ENCODE results near the gene COA5.

Gene COA5

GRCh38 chr2:98582523-98582922 lies 25.8 kb downstream of the COA5 start:
- Histone ChIP-seq H3K4me1 (ENCODE audit: control insufficient read depth, insufficient read depth, low read length) (no peaks in the 10 kb centered on the region), H3K9me3 (ENCODE audit: control insufficient read depth, low read length) (no peaks in the 10 kb centered on the region), H3K36me3 (ENCODE audit: control insufficient read depth, insufficient read depth, low read length, severe bottlenecking) (peaks cover 39% of the 10 kb centered on the region), H3K4me3 (ENCODE audit: low read length) (no peak overlapping the region), H3K9ac (ENCODE audit: low read length) (no peak overlapping the region), H3K27me3 (replicated peaks; ENCODE audit: control insufficient read depth, insufficient read depth, low read length) (no peaks in the 10 kb centered on the region)
- DNase-seq (ENCODE audit: low read depth), result no peak

- no peak for DNase-seq (ENCODE audit: low read depth)
- Histone ChIP-seq H3K36me3 (ENCODE audit: control insufficient read depth, insufficient read depth, low read length, severe bottlenecking) (peaks cover 35% of the 10 kb centered on the region), H3K4me1 (ENCODE audit: control insufficient read depth, insufficient read depth, low read length) (no peaks in the 10 kb centered on the region), H3K9me3 (ENCODE audit: control insufficient read depth, low read length) (no peaks in the 10 kb centered on the region), H3K4me3 (ENCODE audit: low read length) (no peak overlapping the region), H3K9ac (ENCODE audit: low read length) (no peak overlapping the region), H3K27me3 (replicated peaks; ENCODE audit: control insufficient read depth, insufficient read depth, low read length) (no peaks in the 10 kb centered on the region)
Observed at GRCh38 chr2:98580656-98581284, 27.5 kb downstream of the COA5 start.

GRCh38 chr2:98579926-98580325 lies 28.4 kb downstream of the COA5 start:
- H3K36me3 ChIP-seq (ENCODE audit: control insufficient read depth, insufficient read depth, low read length, severe bottlenecking), result peaks cover 30% of the 10 kb centered on the region
- H3K4me1 ChIP-seq (ENCODE audit: control insufficient read depth, insufficient read depth, low read length), result no peaks in the 10 kb centered on the region
- H3K27me3 ChIP-seq (replicated peaks; ENCODE audit: control insufficient read depth, insufficient read depth, low read length), result no peaks in the 10 kb centered on the region
- H3K4me3 ChIP-seq (ENCODE audit: low read length), result no peak overlapping the region
- H3K9me3 ChIP-seq (ENCODE audit: control insufficient read depth, low read length), result no peaks in the 10 kb centered on the region
- H3K9ac ChIP-seq (ENCODE audit: low read length), result no peak overlapping the region
- DNase-seq (ENCODE audit: low read depth), result no peak

- no peak for DNase-seq (ENCODE audit: low read depth)
- Histone ChIP-seq H3K36me3 (ENCODE audit: control insufficient read depth, insufficient read depth, low read length, severe bottlenecking) (peaks cover 34% of the 10 kb centered on the region), H3K4me3 (ENCODE audit: low read length) (no peak overlapping the region)
Observed at GRCh38 chr2:98578231-98578630, 30.1 kb downstream of the COA5 start.

GRCh38 chr2:98577313-98577712 lies 31.0 kb downstream of the COA5 start:
- Histone ChIP-seq H3K9ac (ENCODE audit: low read length) (no peak overlapping the region), H3K36me3 (ENCODE audit: control insufficient read depth, insufficient read depth, low read length, severe bottlenecking) (peaks cover 24% of the 10 kb centered on the region), H3K4me1 (ENCODE audit: control insufficient read depth, insufficient read depth, low read length) (no peaks in the 10 kb centered on the region), H3K27me3 (replicated peaks; ENCODE audit: control insufficient read depth, insufficient read depth, low read length) (no peaks in the 10 kb centered on the region), H3K4me3 (ENCODE audit: low read length) (no peak overlapping the region), H3K9me3 (ENCODE audit: control insufficient read depth, low read length) (no peaks in the 10 kb centered on the region)
- no peak for DNase-seq (ENCODE audit: low read depth)

More at GRCh38 chr2:98578231-98578630, 30.1 kb downstream of the COA5 start:
- Histone ChIP-seq H3K4me1 (ENCODE audit: control insufficient read depth, insufficient read depth, low read length) (no peaks in the 10 kb centered on the region), H3K27me3 (replicated peaks; ENCODE audit: control insufficient read depth, insufficient read depth, low read length) (no peaks in the 10 kb centered on the region), H3K9me3 (ENCODE audit: control insufficient read depth, low read length) (no peaks in the 10 kb centered on the region), H3K9ac (ENCODE audit: low read length) (no peak overlapping the region)

GRCh38 chr2:98576666-98577312 lies 31.5 kb downstream of the COA5 start:
- no peak for DNase-seq (ENCODE audit: low read depth)
- Histone ChIP-seq H3K36me3 (ENCODE audit: control insufficient read depth, insufficient read depth, low read length, severe bottlenecking) (peaks cover 23% of the 10 kb centered on the region), H3K4me3 (ENCODE audit: low read length) (no peak overlapping the region), H3K27me3 (replicated peaks; ENCODE audit: control insufficient read depth, insufficient read depth, low read length) (no peaks in the 10 kb centered on the region), H3K4me1 (ENCODE audit: control insufficient read depth, insufficient read depth, low read length) (no peaks in the 10 kb centered on the region), H3K9ac (ENCODE audit: low read length) (no peak overlapping the region), H3K9me3 (ENCODE audit: control insufficient read depth, low read length) (no peaks in the 10 kb centered on the region)

- H3K9ac ChIP-seq (ENCODE audit: low read length), result no peak overlapping the region
- no peaks in the 10 kb centered on the region for H3K27me3 ChIP-seq (replicated peaks; ENCODE audit: control insufficient read depth, insufficient read depth, low read length)
- H3K9me3 ChIP-seq (ENCODE audit: control insufficient read depth, low read length), result no peaks in the 10 kb centered on the region
- no peaks in the 10 kb centered on the region for H3K4me1 ChIP-seq (ENCODE audit: control insufficient read depth, insufficient read depth, low read length)
- H3K4me3 ChIP-seq (ENCODE audit: low read length), result no peak overlapping the region
- no peak for DNase-seq (ENCODE audit: low read depth)
- H3K36me3 ChIP-seq (ENCODE audit: control insufficient read depth, insufficient read depth, low read length, severe bottlenecking), result peaks cover 41% of the 10 kb centered on the region
Observed at GRCh38 chr2:98573426-98573825, 34.9 kb downstream of the COA5 start.

GRCh38 chr2:98572676-98573075 lies 35.6 kb downstream of the COA5 start:
- H3K9ac ChIP-seq (ENCODE audit: low read length), result no peak overlapping the region
- H3K36me3 ChIP-seq (ENCODE audit: control insufficient read depth, insufficient read depth, low read length, severe bottlenecking), result peaks cover 38% of the 10 kb centered on the region
- no peaks in the 10 kb centered on the region for H3K4me1 ChIP-seq (ENCODE audit: control insufficient read depth, insufficient read depth, low read length)
- H3K4me3 ChIP-seq (ENCODE audit: low read length), result no peak overlapping the region
- no peak for DNase-seq (ENCODE audit: low read depth)
- H3K9me3 ChIP-seq (ENCODE audit: control insufficient read depth, low read length), result no peaks in the 10 kb centered on the region
- no peaks in the 10 kb centered on the region for H3K27me3 ChIP-seq (replicated peaks; ENCODE audit: control insufficient read depth, insufficient read depth, low read length)

GRCh38 chr2:98572211-98572610 lies 36.1 kb downstream of the COA5 start:
- DNase-seq (ENCODE audit: low read depth), result no peak
- H3K36me3 ChIP-seq (ENCODE audit: control insufficient read depth, insufficient read depth, low read length, severe bottlenecking), result peaks cover 34% of the 10 kb centered on the region
- H3K9me3 ChIP-seq (ENCODE audit: control insufficient read depth, low read length), result no peaks in the 10 kb centered on the region
- H3K9ac ChIP-seq (ENCODE audit: low read length), result no peak overlapping the region
- H3K4me3 ChIP-seq (ENCODE audit: low read length), result no peak overlapping the region
- no peaks in the 10 kb centered on the region for H3K4me1 ChIP-seq (ENCODE audit: control insufficient read depth, insufficient read depth, low read length)
- no peaks in the 10 kb centered on the region for H3K27me3 ChIP-seq (replicated peaks; ENCODE audit: control insufficient read depth, insufficient read depth, low read length)

- no peak for DNase-seq (ENCODE audit: low read depth)
- H3K4me3 ChIP-seq (ENCODE audit: low read length), result no peak overlapping the region
- H3K4me1 ChIP-seq (ENCODE audit: control insufficient read depth, insufficient read depth, low read length), result no peaks in the 10 kb centered on the region
- no peaks in the 10 kb centered on the region for H3K9me3 ChIP-seq (ENCODE audit: control insufficient read depth, low read length)
- H3K9ac ChIP-seq (ENCODE audit: low read length), result no peak overlapping the region
- H3K27me3 ChIP-seq (replicated peaks; ENCODE audit: control insufficient read depth, insufficient read depth, low read length), result no peaks in the 10 kb centered on the region
- H3K36me3 ChIP-seq (ENCODE audit: control insufficient read depth, insufficient read depth, low read length, severe bottlenecking), result peaks cover 31% of the 10 kb centered on the region
Observed at GRCh38 chr2:98571796-98572195, 36.5 kb downstream of the COA5 start.

- peaks cover 31% of the 10 kb centered on the region for H3K36me3 ChIP-seq (ENCODE audit: control insufficient read depth, insufficient read depth, low read length, severe bottlenecking)
Observed at GRCh38 chr2:98571121-98571701, 37.1 kb downstream of the COA5 start.

More at GRCh38 chr2:98571121-98571701, 37.1 kb downstream of the COA5 start:
- Histone ChIP-seq H3K4me1 (ENCODE audit: control insufficient read depth, insufficient read depth, low read length) (no peaks in the 10 kb centered on the region), H3K27me3 (replicated peaks; ENCODE audit: control insufficient read depth, insufficient read depth, low read length) (no peaks in the 10 kb centered on the region), H3K9ac (ENCODE audit: low read length) (no peak overlapping the region), H3K4me3 (ENCODE audit: low read length) (no peak overlapping the region), H3K9me3 (ENCODE audit: control insufficient read depth, low read length) (no peaks in the 10 kb centered on the region)
- no peak for DNase-seq (ENCODE audit: low read depth)
